GM19025 (cell line): ENCODE measurements around the gene ELANE.
"Not testable (repeated sequence)": the region's sequence is repeated elsewhere in the genome, so short reads cannot be mapped to it uniquely, and the experiment has no call there.

Experiments
- ATAC-seq: cut with Tn5 transposase; IDR thresholded peaks from one replicate; pipeline ENCODE4 v1.9.1; 2021; ENCODE audit warnings: mild to moderate bottlenecking, low read depth, moderate library complexity; ENCODE audit not compliant: unreplicated experiment

ELANE gene

DNA sequence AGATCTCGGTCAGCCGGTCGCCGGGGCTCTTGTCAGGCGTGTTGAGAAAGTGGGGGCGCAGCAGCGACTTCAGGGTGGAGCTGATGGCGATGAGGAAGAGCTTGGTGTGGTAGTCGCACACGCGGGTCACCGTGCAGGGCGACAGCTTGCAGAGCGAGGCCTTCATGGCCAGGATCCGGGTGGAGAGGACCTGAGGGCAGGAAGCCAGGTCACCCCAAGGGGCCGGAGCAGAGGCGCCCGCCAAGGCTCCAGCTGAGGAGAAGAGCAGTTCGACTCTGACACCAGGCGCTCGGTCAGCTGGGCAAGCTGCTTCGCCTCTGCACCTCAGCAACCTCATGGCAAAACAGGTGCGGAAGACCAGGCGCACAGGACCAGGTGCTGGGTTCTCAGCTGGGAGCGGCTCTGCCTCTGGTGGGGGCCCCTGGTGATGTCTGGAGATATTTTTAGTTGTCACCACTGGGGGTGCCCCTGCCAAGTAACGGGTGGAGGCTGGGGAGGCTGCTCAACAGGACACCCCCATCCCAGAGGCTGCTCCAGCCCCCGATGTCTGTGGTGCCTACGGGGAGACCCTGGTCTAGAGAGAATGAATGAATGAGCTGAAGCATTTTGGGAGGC lies 23.3 kb downstream of the ELANE start:
- ATAC-seq = no peak

DNA sequence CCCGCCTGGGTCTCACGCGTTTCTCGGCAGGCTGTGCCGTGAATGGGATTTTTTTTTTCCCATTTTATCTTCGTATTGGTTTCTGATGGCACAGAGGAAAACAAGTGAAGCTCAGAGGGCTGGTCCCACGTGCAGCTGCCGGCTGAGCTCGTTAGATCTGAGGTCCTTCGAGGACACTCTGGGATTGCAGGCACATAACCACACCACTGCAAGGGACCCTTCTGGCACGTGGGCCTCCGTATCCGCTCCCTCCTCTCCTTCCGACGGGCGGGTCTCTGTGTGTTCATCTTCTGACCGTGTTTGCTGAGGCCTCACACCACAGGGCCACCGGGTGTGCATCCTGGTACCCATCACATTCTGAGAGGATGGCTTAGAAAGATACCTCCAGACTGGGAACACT lies 24.0 kb downstream of the ELANE start:
- no peak for ATAC-seq

DNA sequence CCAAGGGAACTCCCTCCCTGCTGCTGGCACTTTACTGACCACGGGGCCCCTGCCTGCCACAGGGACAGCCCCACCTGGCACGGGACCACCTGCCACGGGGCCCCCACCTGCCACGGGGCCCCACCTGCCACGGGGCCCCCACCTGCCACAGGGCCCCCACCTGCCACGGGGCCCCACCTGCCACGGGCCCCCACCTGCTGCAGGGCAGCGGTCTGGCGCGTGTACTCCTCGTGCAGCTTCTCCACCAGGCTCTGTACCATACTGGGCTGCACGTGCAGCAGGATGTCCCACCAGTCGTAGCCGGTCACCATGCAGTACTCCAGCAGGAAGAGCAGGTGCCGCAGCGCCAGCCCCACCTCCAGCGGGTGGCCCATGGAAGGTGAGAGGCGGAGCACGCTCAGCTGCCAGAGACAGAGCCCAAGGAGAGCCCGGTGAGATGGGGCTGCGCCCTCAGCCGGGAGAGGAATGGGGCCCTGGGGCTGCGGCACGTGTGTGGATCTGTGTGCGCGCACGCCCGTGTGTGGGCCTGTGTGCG lies 24.7 kb downstream of the ELANE start:
- no peak for ATAC-seq

DNA sequence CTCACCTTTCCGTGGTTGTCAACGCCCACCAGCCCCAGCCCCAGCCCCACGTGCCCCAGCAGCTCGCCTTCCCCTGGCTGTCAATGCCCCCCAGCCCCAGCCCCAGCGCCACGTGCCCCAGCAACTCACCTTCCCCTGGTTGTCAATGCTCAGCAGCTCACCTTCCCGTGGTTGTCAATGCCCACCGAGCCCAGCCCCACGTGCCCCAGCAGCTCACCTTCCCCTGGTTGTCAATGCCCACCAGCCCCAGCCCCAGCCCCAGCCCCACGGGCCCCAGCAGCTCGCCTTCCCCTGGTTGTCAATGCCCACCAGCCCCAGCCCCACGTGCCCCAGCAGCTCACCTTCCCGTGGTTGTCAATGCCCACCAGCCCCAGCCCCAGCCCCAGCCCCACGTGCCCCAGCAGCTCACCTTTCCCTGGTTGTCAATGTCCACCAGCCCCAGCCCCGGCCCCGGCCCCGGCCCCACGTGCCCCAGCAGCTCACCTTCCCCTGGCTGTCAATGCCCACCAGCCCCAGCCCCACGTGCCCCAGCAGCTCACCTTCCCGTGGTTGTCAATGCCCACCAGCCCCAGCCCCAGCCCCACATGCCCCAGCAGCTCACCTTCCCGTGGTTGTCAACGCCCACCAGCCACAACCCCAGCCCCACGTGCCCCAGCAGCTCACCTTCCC lies 26.0 kb downstream of the ELANE start:
- not testable (repeated sequence) for ATAC-seq

DNA sequence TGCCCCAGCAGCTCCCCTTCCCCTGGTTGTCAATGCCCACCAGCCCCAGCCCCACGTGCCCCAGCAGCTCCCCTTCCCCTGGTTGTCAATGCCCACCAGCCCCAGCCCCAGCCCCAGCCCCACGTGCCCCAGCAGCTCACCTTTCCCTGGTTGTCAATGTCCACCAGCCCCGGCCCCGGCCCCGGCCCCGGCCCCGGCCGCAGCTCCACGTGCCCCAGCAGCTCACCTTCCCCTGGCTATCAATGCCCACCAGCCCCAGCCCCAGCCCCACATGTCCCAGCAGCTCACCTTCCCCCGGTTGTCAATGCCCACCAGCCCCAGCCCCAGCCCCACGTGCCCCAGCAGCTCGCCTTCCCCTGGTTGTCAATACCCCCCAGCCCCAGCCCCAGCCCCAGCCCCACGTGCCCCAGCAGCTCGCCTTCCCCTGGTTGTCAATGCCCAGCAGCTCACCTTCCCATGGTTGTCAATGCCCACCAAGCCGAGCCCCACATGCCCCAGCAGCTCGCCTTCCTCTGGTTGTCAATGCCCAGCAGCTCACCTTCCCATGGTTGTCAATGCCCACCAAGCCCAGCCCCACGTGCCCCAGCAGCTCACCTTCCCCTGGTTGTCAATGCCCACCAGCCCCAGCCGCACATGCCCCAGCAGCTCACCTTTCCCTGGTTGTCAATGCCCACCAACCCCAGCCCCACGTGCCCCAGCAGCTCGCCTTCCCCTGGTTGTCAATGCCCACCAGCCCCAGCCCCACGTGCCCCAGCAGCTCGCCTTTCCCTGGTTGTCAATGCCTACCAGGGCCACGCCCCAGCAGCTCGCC lies 26.9 kb downstream of the ELANE start:
- not testable (repeated sequence) for ATAC-seq

DNA sequence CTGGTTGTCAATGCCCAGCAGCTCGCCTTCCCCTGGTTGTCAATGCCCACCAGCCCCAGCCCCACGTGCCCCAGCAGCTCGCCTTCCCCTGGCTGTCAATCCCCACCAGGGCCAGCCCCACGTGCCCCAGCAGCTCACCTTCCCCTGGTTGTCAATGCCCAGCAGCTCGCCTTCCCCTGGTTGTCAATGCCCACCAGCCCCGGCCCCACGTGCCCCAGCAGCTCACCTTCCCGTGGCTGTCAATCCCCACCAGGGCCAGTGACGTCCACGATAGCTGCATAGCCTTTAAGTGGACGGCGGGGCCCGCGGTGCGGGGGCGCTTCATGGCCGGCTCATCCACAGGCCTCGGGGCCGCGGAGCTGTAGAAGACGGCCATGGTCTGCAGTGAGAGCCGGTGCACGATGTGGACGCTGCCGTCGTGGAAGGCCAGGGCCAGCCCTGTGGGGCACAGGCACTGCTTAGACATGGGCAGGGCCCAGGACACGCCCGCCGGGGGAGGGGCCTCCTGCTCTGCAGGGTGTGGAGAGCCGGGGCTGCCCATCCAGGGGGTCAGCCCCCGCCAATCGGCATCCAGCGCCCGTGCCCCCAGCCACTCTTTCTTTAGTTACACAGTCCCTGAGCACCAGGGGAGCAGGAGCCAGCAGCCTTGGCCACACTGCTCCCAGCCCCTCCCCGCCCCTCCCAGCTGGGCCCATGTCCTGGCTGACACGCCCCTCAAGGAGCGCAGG lies 27.8 kb downstream of the ELANE start:
- no peak for ATAC-seq

DNA sequence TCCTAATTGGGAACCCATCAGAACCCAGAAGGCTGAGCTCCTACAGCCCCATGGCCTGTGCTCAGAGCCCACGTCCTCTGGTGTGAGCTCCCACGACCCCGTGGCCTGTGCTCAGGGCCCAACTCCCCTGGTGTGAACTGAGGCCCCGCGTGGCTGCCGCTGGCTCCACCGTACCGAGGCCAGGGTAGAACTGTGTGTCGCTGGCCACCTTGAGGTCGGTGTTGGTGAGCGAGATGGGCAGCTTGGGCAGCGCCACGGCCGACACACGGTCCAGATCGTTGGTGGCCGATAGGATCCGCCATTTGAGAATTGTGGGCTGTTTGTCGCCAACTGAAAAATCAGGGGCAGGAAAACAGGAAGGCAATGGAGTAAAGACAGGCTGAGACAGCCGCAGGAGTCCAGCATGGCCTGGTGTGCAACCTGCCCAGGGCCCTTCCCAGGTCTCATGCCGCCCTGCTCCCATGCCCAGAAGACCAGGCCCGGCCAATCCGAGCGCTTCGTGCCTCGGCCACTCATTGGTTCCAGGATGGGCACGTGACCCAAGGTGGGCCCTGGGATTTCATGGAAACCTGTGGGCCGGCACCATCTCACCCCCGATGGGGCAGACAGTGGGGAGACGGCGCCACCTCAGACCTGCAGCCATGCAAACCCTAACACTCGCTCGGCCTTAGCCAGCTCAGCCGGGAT lies 29.4 kb downstream of the ELANE start:
- ATAC-seq = no peak

DNA sequence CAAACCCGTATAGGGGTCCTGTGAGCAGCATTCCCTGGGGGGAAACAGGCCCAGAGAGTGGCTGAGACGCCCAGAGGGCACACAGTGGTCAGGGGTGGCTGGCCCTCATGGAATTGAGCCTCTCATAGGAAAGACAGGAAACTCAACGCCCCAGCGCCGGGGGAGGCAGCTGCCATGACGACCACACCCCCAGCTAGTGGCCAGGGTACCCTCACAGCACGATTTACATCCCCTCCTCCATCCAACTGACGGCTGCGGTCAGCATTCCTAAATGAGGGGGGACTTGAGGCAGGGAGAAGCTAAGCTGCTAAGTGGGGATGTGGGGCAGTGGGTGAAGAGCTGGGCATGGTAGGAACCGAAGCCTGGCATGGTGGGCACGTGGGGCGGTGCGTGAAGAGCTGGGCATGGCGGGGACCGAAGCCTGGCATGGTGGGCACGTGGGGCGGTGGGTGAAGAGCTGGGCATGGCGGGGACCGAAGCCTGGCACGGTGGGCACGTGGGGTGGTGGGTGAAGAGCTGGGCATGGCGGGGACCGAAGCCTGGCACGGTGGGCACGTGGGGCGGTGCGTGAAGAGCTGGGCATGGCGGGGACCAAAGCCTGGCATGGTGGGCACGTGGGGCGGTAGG lies 30.9 kb downstream of the ELANE start:
- ATAC-seq = no peak

DNA sequence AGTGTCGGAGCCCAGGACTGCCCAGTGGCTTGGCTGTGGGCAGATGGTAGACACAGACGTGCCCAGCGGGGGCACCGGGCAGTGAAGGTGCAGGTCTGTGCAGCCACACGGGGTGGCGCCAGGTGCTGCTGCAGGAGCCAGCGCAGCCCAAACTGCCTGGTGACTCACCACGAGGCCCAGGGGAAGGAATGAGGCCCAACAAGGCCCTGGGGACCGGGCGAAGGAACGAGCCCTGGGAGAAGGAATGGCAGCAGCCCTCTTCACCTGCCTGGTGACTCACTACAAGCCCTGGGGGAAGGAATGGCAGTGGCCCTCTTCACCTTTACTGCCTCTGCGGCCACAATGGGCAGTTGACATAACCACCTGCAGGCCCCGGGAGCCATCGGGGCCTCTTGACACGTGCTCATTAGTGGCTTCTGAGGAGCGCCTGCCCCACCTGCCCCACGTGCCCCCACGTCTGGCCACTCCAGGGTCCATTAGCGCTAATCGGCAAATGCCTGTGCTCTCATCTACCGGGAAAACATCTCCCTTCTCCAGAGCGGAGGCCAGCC lies 31.6 kb downstream of the ELANE start:
- ATAC-seq = no peak

DNA sequence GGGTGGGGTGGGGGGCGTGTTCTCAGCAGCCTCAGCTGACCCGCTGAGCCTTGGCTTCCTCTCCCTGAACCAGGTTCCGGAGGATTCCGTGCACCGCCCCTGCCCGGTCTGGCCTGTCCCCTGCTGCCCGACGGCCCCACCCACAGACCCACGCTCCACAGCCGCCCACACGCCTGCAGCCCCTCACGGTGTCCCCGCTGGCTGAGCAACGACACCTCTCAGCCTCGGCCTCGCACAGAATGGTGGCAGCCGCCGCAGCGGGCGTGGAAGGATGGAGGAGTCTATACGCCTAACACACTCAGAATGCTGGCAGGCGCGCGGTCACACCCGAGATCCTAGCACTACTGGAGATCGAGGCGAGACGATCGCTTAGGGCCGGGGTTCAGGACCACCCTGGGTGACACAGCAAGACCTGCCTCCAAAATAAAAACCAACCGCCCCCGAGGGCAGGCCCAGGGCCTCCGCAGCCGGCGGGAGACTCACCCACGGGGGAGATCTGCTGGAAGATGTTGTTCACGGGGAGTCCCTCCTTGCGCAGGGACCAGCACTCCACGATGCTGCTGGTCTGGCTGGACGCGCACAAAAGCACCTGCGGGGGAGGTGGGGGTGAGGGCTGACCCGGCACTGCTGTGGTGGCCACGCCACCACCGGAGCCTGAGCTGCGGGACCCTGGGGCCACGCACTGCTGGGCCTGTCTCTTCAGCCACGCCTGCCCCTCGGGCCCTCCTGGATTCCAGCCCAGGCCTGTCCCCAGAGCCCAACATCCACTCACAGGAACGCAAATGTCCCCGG lies 32.5 kb downstream of the ELANE start:
- no peak for ATAC-seq

DNA sequence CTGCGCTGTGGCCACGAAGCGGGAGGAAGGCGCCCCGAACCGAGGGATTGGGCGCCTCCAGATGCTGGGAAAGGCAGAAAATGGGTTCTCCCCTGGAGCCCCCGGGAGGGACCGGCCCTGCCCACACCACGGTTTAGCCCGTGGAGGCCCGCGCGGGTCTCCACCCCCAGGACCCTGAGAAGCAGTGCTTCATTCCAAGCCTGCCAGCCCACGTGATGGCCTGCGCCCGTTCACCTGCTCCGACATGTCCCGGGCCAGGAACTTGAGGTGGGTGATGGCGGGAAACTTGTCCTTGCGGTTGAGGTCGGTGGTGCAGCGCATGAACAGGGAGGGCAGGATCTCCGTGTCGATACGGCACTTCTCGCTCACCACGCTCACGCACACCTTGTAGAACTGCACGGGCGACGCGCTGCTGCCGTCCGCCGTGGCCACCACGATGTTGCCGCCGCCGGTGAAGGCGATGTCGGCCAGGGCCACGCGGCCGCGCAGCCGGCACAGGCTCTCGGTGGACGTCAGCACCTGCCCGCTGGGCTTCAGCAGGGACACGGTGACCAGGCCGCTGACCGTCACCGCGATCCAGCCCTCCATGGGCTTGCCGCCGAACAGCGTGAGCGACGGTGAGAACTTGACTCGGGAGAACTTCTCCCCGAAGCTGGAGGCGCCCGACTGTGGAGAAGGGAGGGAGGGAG lies 33.6 kb downstream of the ELANE start:
- no peak for ATAC-seq

DNA sequence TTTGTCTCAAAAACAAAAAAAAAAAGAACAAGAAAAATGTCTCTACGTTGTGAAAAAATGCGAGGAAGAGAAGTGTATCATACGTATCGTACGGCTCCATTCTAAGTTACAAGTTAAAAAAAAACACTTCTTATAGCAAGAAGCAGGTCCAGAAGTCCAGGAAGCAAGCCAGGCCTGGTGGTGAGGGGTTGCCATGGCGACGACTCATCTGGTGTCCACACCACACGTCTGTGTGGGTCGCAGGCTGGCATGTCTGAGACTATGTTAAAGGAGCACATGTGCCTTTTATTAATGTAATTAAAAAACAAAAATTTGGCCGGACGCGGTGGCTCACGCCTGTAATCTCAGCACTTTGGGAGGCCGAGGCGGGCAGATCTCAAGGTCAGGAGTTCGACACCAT lies 35.0 kb downstream of the ELANE start:
- no peak for ATAC-seq

DNA sequence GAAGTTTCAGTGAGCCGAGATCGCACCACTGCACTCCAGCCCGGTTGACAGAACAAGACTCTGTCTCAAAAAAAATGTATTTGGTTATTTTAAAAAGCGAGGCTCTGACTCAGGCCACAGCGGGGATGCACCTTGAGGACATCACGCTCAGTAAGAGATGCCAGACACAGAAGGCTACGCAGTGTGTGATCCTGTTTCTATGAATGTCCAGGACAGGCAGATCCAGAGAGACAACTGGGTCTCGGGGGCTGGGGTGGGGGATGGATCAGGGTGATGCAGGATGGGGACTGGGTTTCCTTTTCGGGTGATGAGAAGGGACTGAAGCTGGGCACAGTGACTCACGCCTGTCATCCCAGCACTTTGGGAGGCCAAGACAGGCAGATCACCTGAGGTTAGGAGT lies 35.5 kb downstream of the ELANE start:
- ATAC-seq = no peak

DNA sequence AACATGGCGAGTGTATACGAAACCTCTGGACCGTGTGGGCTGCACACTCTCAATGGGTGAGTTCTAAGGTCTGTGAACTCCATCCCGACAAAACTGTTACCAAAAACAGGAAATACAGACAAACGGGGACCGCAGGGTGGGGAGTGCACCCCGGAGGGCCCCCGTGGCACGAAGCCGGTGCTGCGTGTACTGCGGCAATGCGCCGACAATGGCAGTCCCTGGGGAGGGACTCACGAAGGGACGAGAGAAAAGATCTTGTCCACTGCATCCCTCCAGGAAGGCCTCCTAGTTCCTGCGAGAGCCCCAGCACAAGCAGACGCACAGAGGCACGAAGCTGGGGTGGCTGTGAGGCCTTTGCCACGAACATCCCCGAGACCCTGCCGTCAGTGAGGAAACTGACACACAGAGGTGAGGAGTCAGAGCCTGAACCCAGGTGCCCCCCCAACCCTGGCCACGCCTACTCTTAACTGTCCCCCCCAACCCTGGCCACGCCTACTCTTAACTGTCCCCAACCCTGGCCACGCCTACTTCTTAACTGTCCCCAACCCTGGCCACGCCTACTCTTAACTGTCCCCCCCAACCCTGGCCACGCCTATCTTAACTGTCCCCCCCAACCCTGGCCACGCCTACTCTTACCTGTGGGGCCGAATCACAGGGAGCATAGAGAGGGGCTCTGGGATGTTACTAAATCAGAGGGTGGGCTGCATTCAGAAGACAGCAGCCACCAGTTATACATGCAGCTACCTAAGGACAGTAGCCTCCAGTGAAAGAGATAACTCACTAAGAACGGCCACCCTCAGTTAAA lies 36.7 kb downstream of the ELANE start:
- ATAC-seq = no peak

DNA sequence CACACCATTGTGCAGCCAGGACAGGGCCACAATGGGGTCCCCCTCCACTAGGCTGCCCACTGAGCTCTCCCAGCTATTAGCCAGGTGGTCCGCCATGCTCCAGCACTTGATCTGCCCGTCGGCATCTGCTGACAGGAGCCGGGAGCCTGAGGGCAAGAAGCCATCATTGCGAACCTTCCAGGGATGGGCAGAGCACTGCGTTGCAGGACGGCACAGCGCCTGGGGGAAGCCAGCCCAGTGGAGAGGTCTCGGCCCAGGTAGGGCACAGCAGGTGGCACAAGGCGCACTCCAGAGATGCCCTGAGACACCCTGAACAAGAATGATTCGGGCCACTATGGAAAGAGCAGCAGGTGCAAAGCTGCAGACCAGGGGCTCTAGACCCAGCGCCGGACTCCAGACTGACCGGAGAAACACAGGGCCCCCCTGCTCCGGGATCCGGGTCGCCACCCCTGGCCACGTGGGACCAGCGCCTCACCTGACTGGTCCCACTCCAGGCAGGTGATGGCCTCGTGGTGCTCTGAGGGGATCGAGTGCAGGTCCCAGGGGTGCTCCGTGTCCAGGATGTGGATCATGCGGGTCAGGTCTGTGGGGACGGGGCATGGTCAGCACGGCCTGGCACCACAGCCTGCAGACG lies 37.7 kb downstream of the ELANE start:
- no peak for ATAC-seq

DNA sequence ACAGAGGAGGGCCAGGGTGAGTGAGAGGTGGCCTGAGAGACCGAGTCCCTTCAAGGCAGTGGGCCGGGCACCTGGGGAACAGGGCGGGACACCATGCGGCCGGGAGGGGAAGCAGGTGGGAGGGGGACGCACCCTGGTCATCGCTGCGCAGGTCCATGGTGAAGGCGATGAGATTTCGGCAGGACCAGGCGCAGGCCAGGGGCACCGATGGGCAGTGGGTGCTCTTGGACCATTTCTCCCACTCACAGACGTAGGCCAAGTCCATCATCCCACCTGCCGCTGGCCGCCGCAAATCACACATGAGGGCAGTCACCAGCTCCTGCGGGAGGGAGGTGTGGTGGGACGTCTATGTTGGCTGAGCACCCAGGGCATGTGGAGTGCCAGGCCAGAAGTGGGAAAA lies 38.7 kb downstream of the ELANE start:
- ATAC-seq = no peak
